Stimulated activated CD8-positive, alpha-beta memory T cell treated with anti-CD3 and anti-CD28 coated beads, Interleukin-4, amount 100 ng/mL, for 48 hours (primary cell): Measurements from ENCODE around the gene ARHGAP24.
"Not testable (repeated sequence)": the region's sequence is repeated elsewhere in the genome, so short reads cannot be mapped to it uniquely, and the experiment has no call there.

Experiments used
- DNase-seq: peaks from one replicate; pipeline ENCODE4 v3.0.0-alpha.2; 2020

The ARHGAP24 gene

GRCh38 chr4:85970535-85970934 lies 495.6 kb downstream of the ARHGAP24 start:
- DNase-seq: no peak

GRCh38 chr4:85979276-85979675 lies 504.3 kb downstream of the ARHGAP24 start:
- no peak for DNase-seq

GRCh38 chr4:85986266-85986665 lies 511.3 kb downstream of the ARHGAP24 start:
- no peak for DNase-seq

- no peak for DNase-seq
Observed at GRCh38 chr4:85993641-85994040, 518.7 kb downstream of the ARHGAP24 start.

GRCh38 chr4:85994576-85994975 lies 519.6 kb downstream of the ARHGAP24 start:
- DNase-seq: no peak

GRCh38 chr4:85995361-85995760 lies 520.4 kb downstream of the ARHGAP24 start:
- DNase-seq: no peak

GRCh38 chr4:86001591-86001990 lies 526.6 kb downstream of the ARHGAP24 start:
- DNase-seq: no peak

GRCh38 chr4:86004030-86004429 lies 529.1 kb downstream of the ARHGAP24 start:
- no peak for DNase-seq

- no peak for DNase-seq
Observed at GRCh38 chr4:86006057-86006456, 531.1 kb downstream of the ARHGAP24 start.

- no peak for DNase-seq
Observed at GRCh38 chr4:86007042-86007441, 532.1 kb downstream of the ARHGAP24 start.

- no peak for DNase-seq
Observed at GRCh38 chr4:86011117-86011516, 536.2 kb downstream of the ARHGAP24 start.

GRCh38 chr4:86013621-86014020 lies 538.7 kb downstream of the ARHGAP24 start:
- DNase-seq: no peak

- DNase-seq: no peak
Observed at GRCh38 chr4:86014599-86014998, 539.6 kb downstream of the ARHGAP24 start.

GRCh38 chr4:86015412-86016350 lies 540.7 kb downstream of the ARHGAP24 start:
- DNase-seq: no peak

- no peak for DNase-seq
Observed at GRCh38 chr4:86019362-86019761, 544.4 kb downstream of the ARHGAP24 start.

GRCh38 chr4:86019906-86020305 lies 545.0 kb downstream of the ARHGAP24 start:
- DNase-seq: no peak

GRCh38 chr4:86021671-86022070 lies 546.7 kb downstream of the ARHGAP24 start:
- DNase-seq: not testable (repeated sequence)

GRCh38 chr4:86026720-86027119 lies 551.8 kb downstream of the ARHGAP24 start:
- no peak for DNase-seq

- no peak for DNase-seq
Observed at GRCh38 chr4:86031927-86032326, 557.0 kb downstream of the ARHGAP24 start.

- DNase-seq: no peak
Observed at GRCh38 chr4:86032476-86033022, 557.6 kb downstream of the ARHGAP24 start.

GRCh38 chr4:86033171-86033570 lies 558.2 kb downstream of the ARHGAP24 start:
- no peak for DNase-seq

GRCh38 chr4:86034616-86035015 lies 559.7 kb downstream of the ARHGAP24 start:
- DNase-seq: no peak

GRCh38 chr4:86035688-86036087 lies 560.7 kb downstream of the ARHGAP24 start:
- no peak for DNase-seq

GRCh38 chr4:86036736-86037135 lies 561.8 kb downstream of the ARHGAP24 start:
- no peak for DNase-seq
